CD4-positive, alpha-beta T cell treated with Interleukin-6 for 4 hours (primary cell): ENCODE results near the gene SEC22A.

Experiments
- DNase-seq: peaks from one replicate; pipeline ENCODE4 v3.0.0-alpha.2; 2020; ENCODE audit warnings: mixed read lengths

The SEC22A gene

GRCh38 chr3:123290107-123290930 is 88.6 kb downstream of the SEC22A start:
- DNase-seq, result no peak

GRCh38 chr3:123290962-123291361 is 89.2 kb downstream of the SEC22A start:
- DNase-seq, result no peak

GRCh38 chr3:123291404-123291803 is 89.7 kb downstream of the SEC22A start:
- DNase-seq, result no peak

DNA sequence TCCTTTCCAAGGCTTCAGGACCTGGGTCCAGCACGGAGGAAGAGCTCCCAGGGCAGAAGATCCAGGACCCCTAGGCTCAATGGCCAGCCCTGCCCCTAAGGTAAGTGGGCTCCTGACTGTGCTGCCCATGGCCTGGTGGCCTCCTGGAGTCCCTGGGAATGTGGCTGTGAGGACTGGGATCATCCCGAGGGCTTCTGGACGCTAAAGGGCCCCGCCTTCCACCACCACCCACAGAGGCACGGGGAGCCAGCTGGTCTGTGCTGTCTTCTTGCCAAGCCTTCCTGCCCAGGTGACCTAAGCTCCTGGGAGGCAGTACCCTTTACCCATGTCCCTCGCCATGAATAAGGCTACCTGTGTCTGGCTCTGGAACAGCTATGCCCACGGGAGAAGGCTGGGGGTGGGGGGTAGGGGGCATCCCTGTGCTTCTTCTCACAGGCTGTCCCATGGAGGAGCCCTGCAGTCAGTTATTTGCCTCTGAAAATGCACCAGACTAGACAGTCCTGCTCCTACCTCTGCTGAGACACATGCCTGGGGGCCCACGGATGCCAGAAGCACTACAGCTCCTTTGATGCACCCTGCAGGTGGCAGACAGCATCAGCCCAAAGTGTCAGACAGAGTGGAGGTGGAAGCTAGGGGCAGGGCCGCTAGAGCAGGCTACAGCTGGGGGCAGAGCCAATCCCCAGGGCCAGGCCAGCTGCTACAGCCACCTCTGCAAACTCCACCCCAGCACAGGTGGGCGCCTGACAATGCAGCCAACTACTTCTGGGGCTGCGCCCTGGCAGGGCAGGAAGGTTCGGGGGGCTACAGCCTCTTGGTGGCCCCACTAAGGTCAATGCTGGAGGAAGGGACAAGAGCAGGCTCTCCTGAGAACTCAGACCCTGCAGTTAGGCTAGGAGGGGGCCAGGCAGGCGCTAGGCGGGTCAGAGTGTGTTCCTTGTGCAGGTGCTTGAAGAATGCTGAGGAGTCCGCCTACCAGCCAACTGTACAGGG is 90.9 kb downstream of the SEC22A start:
- DNase-seq, result no peak

DNA sequence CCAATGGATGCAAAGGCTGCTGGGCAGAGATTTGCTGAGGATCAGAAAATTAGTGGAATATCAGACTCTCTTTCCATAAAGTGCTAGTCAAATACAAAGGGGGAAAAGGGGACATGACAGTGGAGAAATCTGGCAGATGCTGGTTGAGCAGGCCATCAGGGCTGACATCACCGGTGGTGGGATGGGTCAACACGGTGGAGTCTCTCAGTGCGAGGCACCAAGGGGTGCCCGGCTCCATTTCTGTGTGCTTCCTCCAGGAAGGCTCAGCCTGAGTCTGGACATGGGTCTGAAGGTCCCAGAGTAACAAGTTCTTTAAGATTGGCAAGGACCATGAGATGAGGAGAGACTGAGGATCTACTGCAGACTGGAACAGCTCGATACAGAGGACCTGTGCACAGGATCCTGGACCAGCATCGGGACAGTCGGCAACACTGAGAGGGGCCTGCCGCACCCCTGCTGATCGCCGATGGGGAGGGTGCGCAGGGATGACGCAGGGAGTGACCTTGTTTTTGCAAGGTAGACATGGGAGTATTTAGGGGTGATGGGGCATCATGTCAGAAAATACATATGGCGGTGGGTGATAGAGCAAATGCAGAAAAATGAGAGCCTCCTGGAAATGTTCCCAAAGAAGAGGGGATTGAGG is 92.7 kb downstream of the SEC22A start:
- no peak for DNase-seq

- no peak for DNase-seq
Observed at GRCh38 chr3:123295171-123295900, 93.6 kb downstream of the SEC22A start.

DNA sequence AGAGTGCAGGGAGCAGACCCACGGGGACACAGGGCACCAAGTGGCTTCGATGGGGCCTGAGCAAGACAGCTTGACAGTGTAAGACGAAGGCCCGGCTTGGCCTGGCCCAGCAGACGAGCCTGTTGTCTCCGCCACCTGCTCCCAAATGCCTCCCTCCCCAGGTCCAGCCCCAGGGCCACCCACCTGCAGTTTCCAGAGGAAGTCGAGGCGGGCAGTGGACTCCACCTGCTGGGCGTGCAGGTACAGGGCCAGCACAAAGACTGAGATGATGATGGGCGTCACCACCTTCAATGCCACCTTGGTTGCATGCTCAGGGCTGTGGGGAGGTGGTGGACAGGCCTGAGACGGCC is 94.1 kb downstream of the SEC22A start:
- DNase-seq, result no peak

- no peak for DNase-seq
Observed at GRCh38 chr3:123296261-123296660, 94.5 kb downstream of the SEC22A start.

- no peak for DNase-seq
Observed at GRCh38 chr3:123296836-123297626, 95.3 kb downstream of the SEC22A start.

DNA sequence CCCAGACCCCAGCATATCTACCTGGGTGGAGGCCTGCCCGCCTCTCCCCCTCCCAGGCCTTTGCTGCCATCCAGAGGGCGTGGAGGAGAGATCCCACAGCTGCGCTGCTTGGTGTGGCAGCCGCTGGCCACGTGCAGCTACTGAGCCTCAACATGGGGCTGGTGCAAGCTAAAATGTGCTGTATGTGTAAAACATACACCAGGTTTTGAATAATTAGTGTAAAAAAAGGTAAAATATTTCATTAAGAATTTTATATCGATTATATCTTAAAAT is 95.8 kb downstream of the SEC22A start:
- DNase-seq, result no peak

- DNase-seq, result no peak
Observed at GRCh38 chr3:123298903-123299302, 97.2 kb downstream of the SEC22A start.

GRCh38 chr3:123299581-123299980 is 97.8 kb downstream of the SEC22A start:
- DNase-seq, result no peak

DNA sequence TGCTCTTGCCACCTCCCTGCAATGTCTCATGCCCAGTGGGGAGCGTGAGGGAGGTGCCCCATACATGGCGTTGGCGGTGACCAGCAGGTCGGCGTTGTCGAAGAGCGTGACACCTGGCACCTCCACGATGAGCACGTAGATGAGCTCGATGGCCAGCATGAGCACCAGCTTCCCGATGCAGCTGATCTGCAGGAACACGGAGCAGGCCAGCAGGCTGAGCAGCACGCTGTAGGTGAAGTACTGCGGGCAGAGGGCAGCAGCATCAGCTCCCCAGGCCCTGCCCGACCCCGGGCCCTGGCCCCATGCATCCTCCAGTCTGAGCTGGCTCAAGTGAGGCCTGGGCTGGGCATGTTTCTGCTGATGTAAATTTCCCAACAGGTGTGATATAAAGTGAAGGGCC is 98.3 kb downstream of the SEC22A start:
- no peak for DNase-seq

- no peak for DNase-seq
Observed at GRCh38 chr3:123300583-123300982, 98.8 kb downstream of the SEC22A start.

- no peak for DNase-seq
Observed at GRCh38 chr3:123301331-123302184, 99.8 kb downstream of the SEC22A start.

- DNase-seq, result no peak
Observed at GRCh38 chr3:123302961-123303360, 101.2 kb downstream of the SEC22A start.

DNA sequence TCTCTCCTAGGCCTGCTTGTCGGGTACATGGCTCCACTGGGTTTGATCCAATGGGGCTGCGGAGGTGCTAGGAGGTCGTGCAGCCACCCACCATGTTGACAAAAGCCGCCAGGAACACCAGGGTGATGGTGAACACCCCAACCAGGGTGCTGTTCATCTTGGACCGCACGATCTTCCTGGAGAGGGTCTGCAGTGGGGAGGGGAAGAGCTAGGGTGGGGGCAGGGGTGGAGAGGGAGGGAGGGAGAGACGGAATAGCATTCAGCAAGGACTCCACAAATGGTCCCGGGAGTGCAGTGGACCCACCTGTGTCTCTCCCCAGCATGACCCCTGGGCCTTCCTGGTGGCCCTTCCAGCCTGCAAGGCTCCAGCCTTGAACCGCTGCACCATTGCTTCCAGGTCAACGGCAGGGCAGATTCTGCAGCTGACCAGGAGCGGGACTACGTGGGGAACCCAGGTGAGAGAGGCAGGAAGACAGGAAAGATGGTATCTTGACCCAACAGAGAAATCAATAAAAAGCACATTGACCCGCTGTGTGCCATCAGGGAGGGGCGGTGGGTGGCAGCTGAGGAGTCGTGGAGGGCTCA is 102.3 kb downstream of the SEC22A start:
- DNase-seq, result no peak

- no peak for DNase-seq
Observed at GRCh38 chr3:123305192-123305591, 103.4 kb downstream of the SEC22A start.

GRCh38 chr3:123307064-123307463 is 105.3 kb downstream of the SEC22A start:
- DNase-seq, result no peak

DNA sequence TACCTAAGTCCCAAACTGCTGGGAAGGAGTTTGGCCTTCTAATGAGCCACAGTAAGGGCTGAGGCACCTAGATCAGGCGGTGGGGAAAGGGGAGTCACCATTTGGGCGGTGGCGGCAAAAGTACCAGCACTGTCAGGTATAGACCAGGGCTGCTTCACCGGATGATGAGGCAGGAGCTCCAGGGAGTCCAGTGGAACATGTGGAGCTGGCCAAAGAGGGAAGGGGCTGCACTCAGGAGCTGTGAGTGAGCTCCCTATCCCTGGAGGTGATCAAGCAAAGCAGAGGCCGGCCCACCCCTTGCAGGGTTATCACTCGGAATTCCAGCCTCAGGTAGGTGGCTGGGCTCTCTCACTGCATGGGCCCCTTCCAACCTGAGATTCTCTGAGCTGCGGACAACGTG is 108.4 kb downstream of the SEC22A start:
- DNase-seq, result no peak

GRCh38 chr3:123310741-123311140 is 109.0 kb downstream of the SEC22A start:
- DNase-seq, result no peak
